ENCODE measurements around the gene GAB3.
"Not testable (repeated sequence)": the region's sequence is repeated elsewhere in the genome, so short reads cannot be mapped to it uniquely, and the experiment has no call there.

Gene GAB3

GRCh38 chrX:154720067-154720466 lies 30.8 kb downstream of the GAB3 start:
- no peak for DNase-seq (ENCODE audit: low read depth)

GRCh38 chrX:154719132-154719675 lies 31.7 kb downstream of the GAB3 start:
- no peak for DNase-seq (ENCODE audit: low read depth)

GRCh38 chrX:154718616-154719015 lies 32.3 kb downstream of the GAB3 start:
- DNase-seq (ENCODE audit: low read depth), result no peak

GRCh38 chrX:154717824-154718223 lies 33.1 kb downstream of the GAB3 start:
- no peak for DNase-seq (ENCODE audit: low read depth)

- no peak for DNase-seq (ENCODE audit: low read depth)
These were observed 35.1 kb downstream of the GAB3 start for GRCh38 chrX:154715825-154716224.

- no peak for DNase-seq (ENCODE audit: low read depth)
These were observed 36.0 kb downstream of the GAB3 start for GRCh38 chrX:154714925-154715324.

- no peak for DNase-seq (ENCODE audit: low read depth)
These were observed 37.8 kb downstream of the GAB3 start for GRCh38 chrX:154712781-154713740.

- DNase-seq (ENCODE audit: low read depth), result no peak
These were observed 39.6 kb downstream of the GAB3 start for GRCh38 chrX:154711264-154711663.

GRCh38 chrX:154710309-154710708 lies 40.6 kb downstream of the GAB3 start:
- DNase-seq (ENCODE audit: low read depth), result no peak

GRCh38 chrX:154698630-154699248 lies 52.1 kb downstream of the GAB3 start:
- DNase-seq (ENCODE audit: low read depth), result no peak

GRCh38 chrX:154696676-154697045 lies 54.2 kb downstream of the GAB3 start:
- no peak for DNase-seq (ENCODE audit: low read depth)

GRCh38 chrX:154695911-154696675 lies 54.8 kb downstream of the GAB3 start:
- no peak for DNase-seq (ENCODE audit: low read depth)

- no peak for DNase-seq (ENCODE audit: low read depth)
These were observed 57.5 kb downstream of the GAB3 start for GRCh38 chrX:154693394-154693793.

GRCh38 chrX:154690438-154690837 lies 60.4 kb downstream of the GAB3 start:
- DNase-seq (ENCODE audit: low read depth), result not testable (repeated sequence)

GRCh38 chrX:154672084-154672483 lies 78.8 kb downstream of the GAB3 start:
- not testable (repeated sequence) for DNase-seq (ENCODE audit: low read depth)

GRCh38 chrX:154670848-154671247 lies 80.0 kb downstream of the GAB3 start:
- not testable (repeated sequence) for DNase-seq (ENCODE audit: low read depth)

GRCh38 chrX:154661899-154662298 lies 89.0 kb downstream of the GAB3 start:
- DNase-seq (ENCODE audit: low read depth), result no peak

GRCh38 chrX:154661170-154661569 lies 89.7 kb downstream of the GAB3 start:
- DNase-seq (ENCODE audit: low read depth), result no peak

GRCh38 chrX:154660541-154660940 lies 90.3 kb downstream of the GAB3 start:
- DNase-seq (ENCODE audit: low read depth), result no peak

GRCh38 chrX:154658957-154659356 lies 91.9 kb downstream of the GAB3 start:
- no peak for DNase-seq (ENCODE audit: low read depth)

- no peak for DNase-seq (ENCODE audit: low read depth)
These were observed 92.7 kb downstream of the GAB3 start for GRCh38 chrX:154658187-154658586.

GRCh38 chrX:154657226-154657805 lies 93.6 kb downstream of the GAB3 start:
- DNase-seq (ENCODE audit: low read depth), result no peak

Data from stimulated activated CD8-positive, alpha-beta memory T cell treated with anti-CD3 and anti-CD28 coated beads, Interleukin-12 subunit alpha, Interleukin-12 subunit beta, amount 100 ng/mL, for 4 hours (primary cell).